ENCODE measurements around the gene C15orf61.

Gene C15orf61

GRCh38 chr15:67528513-67528912 lies 7.6 kb downstream of the C15orf61 start:
- H3K27ac ChIP-seq, result no peak overlapping the region
- TF ChIP-seq, protein P1, sequence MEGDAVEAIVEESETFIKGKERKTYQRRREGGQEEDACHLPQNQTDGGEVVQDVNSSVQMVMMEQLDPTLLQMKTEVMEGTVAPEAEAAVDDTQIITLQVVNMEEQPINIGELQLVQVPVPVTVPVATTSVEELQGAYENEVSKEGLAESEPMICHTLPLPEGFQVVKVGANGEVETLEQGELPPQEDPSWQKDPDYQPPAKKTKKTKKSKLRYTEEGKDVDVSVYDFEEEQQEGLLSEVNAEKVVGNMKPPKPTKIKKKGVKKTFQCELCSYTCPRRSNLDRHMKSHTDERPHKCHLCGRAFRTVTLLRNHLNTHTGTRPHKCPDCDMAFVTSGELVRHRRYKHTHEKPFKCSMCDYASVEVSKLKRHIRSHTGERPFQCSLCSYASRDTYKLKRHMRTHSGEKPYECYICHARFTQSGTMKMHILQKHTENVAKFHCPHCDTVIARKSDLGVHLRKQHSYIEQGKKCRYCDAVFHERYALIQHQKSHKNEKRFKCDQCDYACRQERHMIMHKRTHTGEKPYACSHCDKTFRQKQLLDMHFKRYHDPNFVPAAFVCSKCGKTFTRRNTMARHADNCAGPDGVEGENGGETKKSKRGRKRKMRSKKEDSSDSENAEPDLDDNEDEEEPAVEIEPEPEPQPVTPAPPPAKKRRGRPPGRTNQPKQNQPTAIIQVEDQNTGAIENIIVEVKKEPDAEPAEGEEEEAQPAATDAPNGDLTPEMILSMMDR (conservative IDR thresholded peaks at IDR 0.05), result no peak
- TF ChIP-seq ZFX (IDR thresholded peaks at IDR 0.05), result no peak

DNA sequence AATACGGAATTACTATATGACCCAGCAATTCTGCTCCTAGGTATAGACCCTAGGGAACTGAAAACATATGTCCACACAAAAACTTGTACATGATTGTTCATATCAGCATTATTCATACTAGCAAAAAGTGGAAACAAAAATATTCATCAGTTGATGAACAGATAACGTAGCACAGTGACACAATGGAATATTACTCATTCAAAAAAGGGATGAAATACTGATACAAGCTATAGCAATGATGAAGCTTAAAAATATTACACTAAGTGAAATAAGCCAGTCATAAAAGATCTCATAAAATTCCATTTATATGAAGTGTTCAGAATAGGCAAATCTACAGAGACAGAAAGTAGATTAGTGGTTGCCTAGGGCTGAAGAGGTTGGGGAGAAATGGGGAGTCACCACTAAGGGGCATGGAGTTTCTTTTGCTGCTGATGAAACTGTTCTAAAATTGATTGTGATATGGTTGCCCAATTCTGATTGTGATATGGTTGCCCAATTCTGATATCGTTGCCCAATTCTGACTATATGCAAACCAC lies 10.5 kb downstream of the C15orf61 start:
- TF ChIP-seq ZFX (IDR thresholded peaks at IDR 0.05), result no peak
- TF ChIP-seq, protein P1 (conservative IDR thresholded peaks at IDR 0.05), result no peak
- no peak overlapping the region for H3K27ac ChIP-seq

- TF ChIP-seq, protein P1 (conservative IDR thresholded peaks at IDR 0.05), result no peak
- TF ChIP-seq ZFX (IDR thresholded peaks at IDR 0.05), result no peak
- H3K27ac ChIP-seq, result no peak overlapping the region
Measured at GRCh38 chr15:67533873-67534272, 12.9 kb downstream of the C15orf61 start.

GRCh38 chr15:67534360-67534759 lies 13.4 kb downstream of the C15orf61 start:
- TF ChIP-seq ZFX (IDR thresholded peaks at IDR 0.05), result no peak
- TF ChIP-seq, protein P1 (conservative IDR thresholded peaks at IDR 0.05), result no peak
- no peak overlapping the region for H3K27ac ChIP-seq

DNA sequence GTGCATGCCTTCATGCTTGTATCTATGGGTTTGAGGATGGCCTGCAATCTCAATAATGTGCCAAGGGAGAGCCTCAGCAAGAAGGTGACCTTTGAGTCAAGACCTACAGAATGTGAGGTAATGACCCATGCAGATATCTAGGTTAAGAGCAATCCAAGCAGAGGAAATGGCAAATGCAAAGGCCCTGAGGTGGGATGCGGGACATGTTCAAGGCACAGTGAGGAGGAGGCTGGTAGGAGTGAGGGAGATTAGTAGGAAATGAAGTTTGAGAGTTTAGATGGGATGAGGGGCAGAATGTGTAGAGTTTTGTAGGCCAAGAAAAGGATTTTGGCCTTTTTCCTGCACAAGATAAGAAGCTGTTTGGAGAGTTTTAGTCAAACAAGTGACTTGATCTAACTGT lies 16.8 kb downstream of the C15orf61 start:
- TF ChIP-seq ZFX (IDR thresholded peaks at IDR 0.05), result no peak
- TF ChIP-seq, protein P1 (conservative IDR thresholded peaks at IDR 0.05), result no peak

GRCh38 chr15:67542420-67543347 lies 21.8 kb downstream of the C15orf61 start, which contains the start of gene MAP2K5:
TSS of gene MAP2K5 (plus strand) at chr15:67542703. CDS start at chr15:67543336, 633 bp downstream.
- TF ChIP-seq, protein P1 (conservative IDR thresholded peaks at IDR 0.05), result no peak
- peak; percentile 44 for TF ChIP-seq ZFX (IDR thresholded peaks at IDR 0.05)
- H3K27ac ChIP-seq, result peak within 1 kb of the TSS; percentile 89

More for the DNA sequence above, 16.8 kb downstream of the C15orf61 start:
- no peak overlapping the region for H3K27ac ChIP-seq

DNA sequence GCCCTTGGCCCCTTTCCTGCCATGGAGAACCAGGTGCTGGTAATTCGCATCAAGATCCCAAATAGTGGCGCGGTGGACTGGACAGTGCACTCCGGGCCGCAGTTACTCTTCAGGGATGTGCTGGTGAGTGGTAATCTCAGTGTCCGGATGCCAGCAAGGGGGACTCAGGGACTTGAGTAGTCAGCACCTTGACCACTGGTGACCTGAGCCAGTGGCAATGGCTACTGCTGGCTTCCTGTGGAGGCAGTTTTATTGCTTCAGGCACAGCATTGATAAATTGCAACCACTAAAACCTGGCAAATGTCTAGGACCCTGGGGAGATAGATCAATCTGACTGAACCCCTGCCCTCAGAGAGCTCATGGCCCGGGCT lies 22.4 kb downstream of the C15orf61 start:
- H3K27ac ChIP-seq, result peak overlapping the region; percentile 89
- no peak for TF ChIP-seq ZFX (IDR thresholded peaks at IDR 0.05)
- TF ChIP-seq, protein P1 (conservative IDR thresholded peaks at IDR 0.05), result no peak

All from C4-2B (cell line).